H1 (cell line): ENCODE data around the gene PSME1. TPM values are rescaled to one million over a fixed set of nuclear protein-coding genes. Genes with fewer than 3 reads are reported as not detected.

Experiments
- CTCF ChIA-PET: fragments of 300-600 bp; sonication (Branson Sonifier 250); formaldehyde crosslinking; loops from one replicate; lab custom pipeline; 2021; ENCODE audit not compliant: partially characterized antibody; lab: Charles Lee
- POLR2A ChIA-PET: fragments of 300-600 bp; sonication (Branson Sonifier 250); formaldehyde crosslinking; loops from one replicate; lab custom pipeline; 2021; ENCODE audit warnings: inconsistent platforms; ENCODE audit not compliant: partially characterized antibody; lab: Charles Lee
- DNase-seq, 2 experiments: peaks; one replicate each; pipeline versions ENCODE4 v3.0.0 to v3.0.0-alpha.2; 2010 to 2022; ENCODE audit warnings: low spot score in 2 of 2, low read depth in 1 of 2, mixed read lengths in 1 of 2
- FAIRE-seq: peaks from 2 replicates; lab custom pipeline; 2011; peaks lifted over from hg19 to GRCh38; lab: Jason Lieb, UNC
- H2AFZ ChIP-seq: 2 replicates; pipeline ENCODE4 v1.8.1; 2012; ENCODE audit warnings: low read length, inconsistent platforms
- H2AK5ac ChIP-seq: 2 replicates; pipeline ENCODE4 v1.6.1; 2013; ENCODE audit warnings: low read depth, low read length
- H2BK120ac ChIP-seq: replicated peaks from 2 replicates; pipeline ENCODE3; 2013; ENCODE audit warnings: low read depth, low read length, inconsistent platforms
- H2BK12ac ChIP-seq: 2 replicates; pipeline ENCODE4 v1.6.1; 2013; ENCODE audit warnings: low read depth, low read length
- H2BK15ac ChIP-seq: 2 replicates; pipeline ENCODE4 v1.6.1; 2013; ENCODE audit warnings: low read length
- H2BK20ac ChIP-seq: 2 replicates; pipeline ENCODE4 v1.6.1; 2013; ENCODE audit warnings: low read length
- H2BK5ac ChIP-seq: 2 replicates; pipeline ENCODE4 v1.6.1; 2013; ENCODE audit warnings: low read depth, low read length
- H3K14ac ChIP-seq: 2 replicates; pipeline ENCODE4 v1.6.1; 2013; ENCODE audit warnings: inconsistent platforms; ENCODE audit not compliant: insufficient read length
- H3K18ac ChIP-seq: 2 replicates; pipeline ENCODE4 v1.6.1; 2013; ENCODE audit warnings: low read length; ENCODE audit errors: extremely low read depth
- H3K23ac ChIP-seq: 2 replicates; pipeline ENCODE4 v1.6.1; 2013; ENCODE audit warnings: inconsistent platforms; ENCODE audit not compliant: insufficient read length
- H3K23me2 ChIP-seq: 2 replicates; pipeline ENCODE4 v1.6.1; 2013; ENCODE audit warnings: low read depth, low read length
- H3K27ac ChIP-seq: 2 replicates; pipeline ENCODE4 v1.6.1; 2011; ENCODE audit warnings: low read depth, low read length, inconsistent platforms
- H3K27me3 ChIP-seq, 4 experiments: replicated peaks in 1 of 4; 1 replicate in 1 of 4; 2 replicates in 3 of 4; pipeline versions ENCODE4 v1.6.1 to v1.8.1; 2011 to 2013; ENCODE audit warnings: low read length in 3 of 4, mild to moderate bottlenecking in 3 of 4, inconsistent platforms in 2 of 4, mixed read lengths in 2 of 4, moderate library complexity in 1 of 4; ENCODE audit not compliant: control insufficient read depth in 3 of 4, insufficient read depth in 3 of 4; ENCODE audit errors: extremely low read depth in 1 of 4
- H3K36me3 ChIP-seq, 4 experiments: 2 replicates each; pipeline versions ENCODE4 v1.6.1 to v1.8.1; 2011 to 2013; ENCODE audit warnings: mild to moderate bottlenecking in 4 of 4, low read length in 3 of 4, moderate library complexity in 2 of 4, control low read depth in 1 of 4, inconsistent platforms in 1 of 4; ENCODE audit not compliant: insufficient read depth in 4 of 4, control insufficient read depth in 2 of 4
- H3K4ac ChIP-seq: replicated peaks from 2 replicates; pipeline ENCODE3; 2013; ENCODE audit warnings: low read length, low read depth, mixed read lengths, inconsistent platforms; ENCODE audit not compliant: insufficient read length
- H3K4me1 ChIP-seq, 4 experiments: replicated peaks in 1 of 4; 1 replicate in 1 of 4; 2 replicates in 3 of 4; pipeline versions ENCODE4 v1.6.1 to v1.8.1; 2011 to 2013; ENCODE audit warnings: low read length in 3 of 4, inconsistent platforms in 2 of 4, mixed read lengths in 1 of 4; ENCODE audit not compliant: insufficient read depth in 4 of 4, control insufficient read depth in 3 of 4
- H3K4me2 ChIP-seq, 2 experiments: 2 replicates each; pipeline versions ENCODE4 v1.6.1 to v1.8.1; 2011 to 2013; ENCODE audit warnings: low read depth in 2 of 2, low read length in 2 of 2, control low read depth in 1 of 2, inconsistent platforms in 1 of 2, mild to moderate bottlenecking in 1 of 2; ENCODE audit not compliant: insufficient read depth in 1 of 2
- H3K4me3 ChIP-seq, 4 experiments: fragments of 200-600, 300-600 bp in 1 of 4; sonication (generic), shearing (Covaris generic), sonication (Bioruptor Twin) in 1 of 4; 2 replicates each; pipeline versions ENCODE4 v1.5.1 to v1.8.1; 2011 to 2016; ENCODE audit warnings: low read length in 4 of 4, low read depth in 3 of 4, control low read depth in 2 of 4, inconsistent platforms in 2 of 4, mild to moderate bottlenecking in 2 of 4, mixed read lengths in 1 of 4, moderate library complexity in 1 of 4; ENCODE audit not compliant: insufficient read depth in 2 of 4; ENCODE audit errors: extremely low read depth in 1 of 4
- H3K56ac ChIP-seq: replicated peaks from 2 replicates; pipeline ENCODE3; 2013; ENCODE audit warnings: low read depth, mild to moderate bottlenecking, mixed read lengths, low read length, inconsistent platforms; ENCODE audit not compliant: insufficient read length
- H3K79me1 ChIP-seq: 2 replicates; pipeline ENCODE4 v1.6.1; 2013; ENCODE audit warnings: low read depth, low read length, control low read depth
- H3K79me2 ChIP-seq, 2 experiments: 2 replicates each; pipeline versions ENCODE4 v1.6.1 to v1.8.1; 2012 to 2013; ENCODE audit warnings: low read length in 2 of 2, mild to moderate bottlenecking in 2 of 2, inconsistent platforms in 1 of 2; ENCODE audit not compliant: insufficient read depth in 2 of 2, control insufficient read depth in 1 of 2
- H3K9ac ChIP-seq, 4 experiments: replicated peaks in 1 of 4; 1 replicate in 1 of 4; 2 replicates in 3 of 4; pipeline versions ENCODE4 v1.6.1 to v1.8.1; 2011 to 2013; ENCODE audit warnings: low read depth in 3 of 4, low read length in 3 of 4, control low read depth in 2 of 4, mild to moderate bottlenecking in 2 of 4, moderate library complexity in 2 of 4, inconsistent platforms in 1 of 4; ENCODE audit errors: extremely low read depth in 1 of 4
- H3K9me3 ChIP-seq, 2 experiments: 2 replicates each; pipeline versions ENCODE4 v1.6.1 to v1.8.1; 2012 to 2013; ENCODE audit warnings: mild to moderate bottlenecking in 2 of 2, moderate library complexity in 2 of 2, control low read depth in 1 of 2, inconsistent platforms in 1 of 2, low read depth in 1 of 2, low read length in 1 of 2, mixed read lengths in 1 of 2; ENCODE audit not compliant: insufficient read depth in 2 of 2
- H4K20me1 ChIP-seq, 2 experiments: replicated peaks in 1 of 2; 2 replicates each; pipeline versions ENCODE3 to v1.8.1; 2011 to 2013; ENCODE audit warnings: inconsistent platforms in 2 of 2, low read length in 2 of 2, mild to moderate bottlenecking in 1 of 2; ENCODE audit not compliant: insufficient read depth in 2 of 2, control insufficient read depth in 1 of 2
- H4K5ac ChIP-seq: 2 replicates; pipeline ENCODE4 v1.6.1; 2013; ENCODE audit warnings: low read length, low read depth, mixed read lengths, inconsistent platforms; ENCODE audit not compliant: insufficient read length
- H4K8ac ChIP-seq: 2 replicates; pipeline ENCODE4 v1.8.0; 2013; ENCODE audit warnings: mild to moderate bottlenecking, moderate library complexity, low read length, inconsistent platforms; ENCODE audit not compliant: insufficient read depth; ENCODE audit errors: extremely low read depth
- H4K91ac ChIP-seq: replicated peaks from 2 replicates; pipeline ENCODE3; 2013; ENCODE audit warnings: low read length, mixed read lengths, inconsistent platforms; ENCODE audit not compliant: insufficient read length
- BCL11A ChIP-seq, 2 experiments: IDR thresholded peaks; one replicate each; pipeline ENCODE4 v1.6.1; 2011; ENCODE audit warnings: low read depth in 2 of 2, low read length in 2 of 2, mild to moderate bottlenecking in 2 of 2
- FOSL1 ChIP-seq: IDR thresholded peaks from 2 replicates; pipeline ENCODE4 v1.6.1; 2011; ENCODE audit warnings: mild to moderate bottlenecking, low read depth, low read length, moderate library complexity; ENCODE audit not compliant: insufficient read depth
- HDAC2 ChIP-seq, 2 experiments: fragments of 300-600 bp in 1 of 2; sonication (generic) in 1 of 2; IDR thresholded peaks; 2 replicates each; pipeline ENCODE4 v1.6.1; 2011 to 2012; ENCODE audit warnings: low read depth in 2 of 2, low read length in 2 of 2, mild to moderate bottlenecking in 2 of 2, moderate library complexity in 2 of 2, borderline replicate concordance in 1 of 2, inconsistent platforms in 1 of 2
- JUN ChIP-seq: IDR thresholded peaks from 2 replicates; pipeline ENCODE4 v1.6.1; 2011; ENCODE audit warnings: low read depth, mild to moderate bottlenecking, improper control_type of control experiment, low read length
- RXRA ChIP-seq: IDR thresholded peaks from 2 replicates; pipeline ENCODE4 v1.6.1; 2011; ENCODE audit warnings: low read depth, mild to moderate bottlenecking, low read length, moderate library complexity; ENCODE audit not compliant: insufficient read depth
- SAP30 ChIP-seq: fragments of 300-600 bp; sonication (generic); IDR thresholded peaks from 2 replicates; pipeline ENCODE4 v1.7.1; 2012; ENCODE audit warnings: low read length, moderate library complexity, mild to moderate bottlenecking, inconsistent platforms; ENCODE audit not compliant: insufficient read depth, insufficient replicate concordance
- TBP ChIP-seq: IDR thresholded peaks from 2 replicates; pipeline ENCODE4 v1.6.1; 2011; ENCODE audit warnings: low read depth, low read length, improper control_type of control experiment
- WGBS, 2 experiments: shearing (Covaris generic) in 1 of 2; methylation state at CpG; one replicate each; pipeline versions ENCODE4 v1.1.6 to v1.1.7; 2013 to 2015; ENCODE audit warnings: low lambda C conversion rate in 2 of 2, mixed read lengths in 2 of 2, inconsistent platforms in 1 of 2, low coverage in 1 of 2, missing lambda C conversion rate in 1 of 2; ENCODE audit not compliant: insufficient replicate concordance in 2 of 2, insufficient coverage in 1 of 2, insufficient read length in 1 of 2; ENCODE audit errors: extremely low coverage in 1 of 2, missing lambda C conversion rate in 1 of 2; 5-methylcytosine and 5-hydroxymethylcytosine counted together
- polyA plus RNA-seq, 7 experiments: library from polyadenylated mRNA; depleted of rRNA in 3 of 7; stranded (reverse) in 5 of 7; unstranded in 2 of 7; fragments of >200 nt in 5 of 7; fragments of 200-250 nt in 2 of 7; gene quantifications; 1 replicate in 5 of 7; 2 replicates in 1 of 7; 4 replicates in 1 of 7; pipeline versions ENCODE4 v1.2.1 to v1.2.3, GENCODE V29; 2011 to 2013; ENCODE audit warnings: missing spikeins in 2 of 7, mixed read lengths in 2 of 7
- total RNA-seq: library from RNA; stranded (reverse); fragmentation: NEBNext Ultra II Directional; extraction: Animal tissue kit (Norgen Biotek cat#: 25700); gene quantifications from 2 replicates; pipeline ENCODE4 v1.2.1, GENCODE V29; 2021

The PSME1 gene
- total and polyA plus RNA-seq, 2 of the 8 experiments (the other 6 are each of a cell fraction or from before 2014, with no cell fraction given), result 74.9 to 85.9 TPM

- peaks cover 3% of the 10 kb centered on the region; the same call in 1 of the 2 replicates for H3K23me2 ChIP-seq
- no peak overlapping the region for H3K4ac ChIP-seq
- no peak overlapping the region for H3K27ac ChIP-seq
- no peak overlapping the region for H4K5ac ChIP-seq
- 100% methylated on average over 6 of the region's 6 CpGs; no CpG with 5 or more reads in 1 of the 2 experiments for WGBS, 2 experiments
- no peak overlapping the region for H3K18ac ChIP-seq
- H2BK120ac ChIP-seq, result no peak overlapping the region
- FAIRE-seq (no peak), DNase-seq (no peak)
- peaks cover 0 to 10% of the 10 kb centered on the region in 2 experiments; a peak in 2 of 4 replicates for H3K79me2 ChIP-seq
- no peaks in the 10 kb centered on the region for H3K27me3 ChIP-seq
- H2BK5ac ChIP-seq, result no peak overlapping the region
- H3K4me1 ChIP-seq, result peaks cover 0 to 4% (median 2%) of the 10 kb centered on the region in 4 experiments; a peak in 5 of 7 replicates
- H3K79me1 ChIP-seq, result peaks cover 5% of the 10 kb centered on the region; the same call in 1 of the 2 replicates
- no peak overlapping the region for H2BK15ac ChIP-seq
- no peaks in the 10 kb centered on the region for H3K9me3 ChIP-seq
- no peak overlapping the region for H3K23ac ChIP-seq
- no peak overlapping the region for H2BK12ac ChIP-seq
- no peak overlapping the region for H4K8ac ChIP-seq
- H3K4me3 ChIP-seq, result no peak overlapping the region
- no peak overlapping the region for H2BK20ac ChIP-seq
- TF ChIP-seq FOSL1 (no peak), TBP (no peak), RXRA (no peak), BCL11A (IDR thresholded peaks at IDR 0.05; ENCODE audit: low read depth in 2 of 2, low read length in 2 of 2) (no peak), SAP30 (no peak), JUN (no peak), HDAC2 (IDR thresholded peaks at IDR 0.05; ENCODE audit: borderline replicate concordance in 1 of 2, low read depth in 2 of 2, low read length in 2 of 2) (no peak)
- POLR2A ChIA-PET, result interaction anchor here (1.3 to 7.1 kb wide), 4 partner anchors 16 to 60 kb away, joined by 3 to 125 read pairs (median 106); partner anchors contain the start of genes EMC9, PCK2 and PSME1
- CTCF ChIA-PET, result interaction anchor here (0.9 kb wide), 1 partner anchor 35 kb away, joined by 3 read pairs; no protein-coding TSS in a partner anchor
- peaks cover 0 to 3% of the 10 kb centered on the region in 2 experiments for H4K20me1 ChIP-seq
- H3K56ac ChIP-seq, result no peak overlapping the region
- H2AK5ac ChIP-seq, result no peak overlapping the region
- no peak overlapping the region for H3K4me2 ChIP-seq
- H2AFZ ChIP-seq, result no peak overlapping the region
- H3K36me3 ChIP-seq, result peaks cover 14 to 43% (median 34%) of the 10 kb centered on the region in 4 experiments
- no peak overlapping the region for H4K91ac ChIP-seq
- no peak overlapping the region for H3K9ac ChIP-seq
- H3K14ac ChIP-seq, result no peak overlapping the region
Measured at GRCh38 chr14:24119691-24120090, 16.3 kb upstream of the PSME1 start.
